Activated CD4-positive, alpha-beta T cell treated with anti-CD3 and anti-CD28 coated beads for 36 hours (primary cell): ENCODE data around the gene EGLN3. TPM values are rescaled to one million over a fixed set of nuclear protein-coding genes. Genes with fewer than 3 reads are reported as not detected.

ENCODE experiments used
- ATAC-seq: fragments of 200-7000 bp; cut with Tn5 transposase; one replicate; pipeline ENCODE4 v1.10.0; 2021; ENCODE audit warnings: mild to moderate bottlenecking, moderate library complexity
- CTCF ChIA-PET: fragments of 350-600 bp; sonication (Branson Sonifier 250); formaldehyde crosslinking; loops from one replicate; lab custom pipeline; 2021; ENCODE audit warnings: antibody characterized with exemption; lab: Charles Lee
- POLR2A ChIA-PET: fragments of 350-600 bp; sonication (Branson Sonifier 250); formaldehyde crosslinking; loops from one replicate; lab custom pipeline; 2021; ENCODE audit warnings: antibody characterized with exemption, inconsistent platforms; lab: Charles Lee
- DNase-seq: peaks from one replicate; pipeline ENCODE4 v3.0.0-alpha.2; 2020
- H3K27ac Mint-ChIP-seq: one replicate; pipeline ENCODE4 v1.8.0; 2021; ENCODE audit warnings: mixed read lengths
- H3K27me3 Mint-ChIP-seq: one replicate; pipeline ENCODE4 v1.8.0; 2021; ENCODE audit warnings: mixed read lengths
- H3K36me3 Mint-ChIP-seq: one replicate; pipeline ENCODE4 v1.8.0; 2021; ENCODE audit warnings: low read depth, mixed read lengths
- H3K4me1 Mint-ChIP-seq: one replicate; pipeline ENCODE4 v1.8.0; 2021; ENCODE audit warnings: mixed read lengths
- H3K4me3 Mint-ChIP-seq: one replicate; pipeline ENCODE4 v1.8.0; 2021; ENCODE audit warnings: mild to moderate bottlenecking, moderate library complexity, mixed read lengths
- H3K9me3 Mint-ChIP-seq: one replicate; pipeline ENCODE4 v1.8.0; 2021; ENCODE audit warnings: low read depth, mixed read lengths
- intact Hi-C, 2 experiments: fragments of 100-400 bp; cut with DNase I in 1 of 2; cut with micrococcal nuclease in 1 of 2; formaldehyde crosslinking; loops; one replicate each; pipeline versions ENCODE4 v1.14.2 to v1.15.1; 2022 to 2024; cut with DNase I, micrococcal nuclease
- total RNA-seq, 2 experiments: library from RNA; stranded (reverse); gene quantifications; one replicate each; pipeline ENCODE4 v1.2.3, GENCODE V29; 2021

EGLN3 gene
- total RNA-seq, 2 experiments from 2014 or later = 3.8 to 3.9 TPM

DNA sequence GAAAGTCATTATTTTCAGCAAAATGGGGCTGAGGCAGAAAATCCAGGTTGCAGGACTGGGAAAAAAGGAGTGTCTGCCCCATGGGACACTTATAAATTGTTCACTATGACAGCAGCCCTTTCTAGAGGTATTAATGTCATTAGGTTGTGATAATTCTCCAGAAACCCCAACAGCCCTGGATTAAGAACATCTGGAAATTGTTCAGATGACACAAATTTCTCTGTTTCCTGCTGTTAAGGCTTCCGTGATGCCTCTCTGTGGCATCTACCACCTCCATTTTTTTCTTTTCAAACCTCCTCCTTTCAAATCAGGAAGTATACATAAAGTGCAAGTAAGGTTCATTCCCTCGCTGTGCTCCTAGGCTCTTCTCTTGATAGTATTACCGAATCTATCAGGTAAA is 25.6 kb downstream of the EGLN3 start:
- POLR2A ChIA-PET = no interaction called here
- intact Hi-C loops = no loop called here
- Mint-ChIP-seq H3K36me3 (no peaks in the 10 kb centered on the region), H3K4me1 (no peaks in the 10 kb centered on the region), H3K27ac (no peak overlapping the region), H3K4me3 (no peak overlapping the region), H3K9me3 (no peaks in the 10 kb centered on the region), H3K27me3 (no peaks in the 10 kb centered on the region)
- CTCF ChIA-PET = no interaction called here
- no peak for DNase-seq
- no peak for ATAC-seq

- Mint-ChIP-seq H3K9me3 (no peaks in the 10 kb centered on the region), H3K27ac (no peak overlapping the region), H3K27me3 (no peaks in the 10 kb centered on the region), H3K4me3 (no peak overlapping the region), H3K36me3 (no peaks in the 10 kb centered on the region), H3K4me1 (no peaks in the 10 kb centered on the region)
- ChIA-PET CTCF (interaction anchor here (0.7 kb wide), 1 partner anchor 118 kb away, joined by 3 read pairs; no protein-coding TSS in a partner anchor), POLR2A (no interaction called here)
- DNase-seq (no peak), ATAC-seq (no peak)
- intact Hi-C loops = no loop called here
Observed at GRCh38 chr14:33924566-33925100, 26.2 kb downstream of the EGLN3 start.

GRCh38 chr14:33922125-33922524 is 28.7 kb downstream of the EGLN3 start:
- ChIA-PET POLR2A (no interaction called here), CTCF (no interaction called here)
- DNase-seq (no peak), ATAC-seq (no peak)
- Mint-ChIP-seq H3K4me3 (no peak overlapping the region), H3K27me3 (no peaks in the 10 kb centered on the region), H3K9me3 (no peaks in the 10 kb centered on the region), H3K4me1 (no peaks in the 10 kb centered on the region), H3K27ac (no peak overlapping the region), H3K36me3 (no peaks in the 10 kb centered on the region)
- intact Hi-C loops = no loop called here

DNA sequence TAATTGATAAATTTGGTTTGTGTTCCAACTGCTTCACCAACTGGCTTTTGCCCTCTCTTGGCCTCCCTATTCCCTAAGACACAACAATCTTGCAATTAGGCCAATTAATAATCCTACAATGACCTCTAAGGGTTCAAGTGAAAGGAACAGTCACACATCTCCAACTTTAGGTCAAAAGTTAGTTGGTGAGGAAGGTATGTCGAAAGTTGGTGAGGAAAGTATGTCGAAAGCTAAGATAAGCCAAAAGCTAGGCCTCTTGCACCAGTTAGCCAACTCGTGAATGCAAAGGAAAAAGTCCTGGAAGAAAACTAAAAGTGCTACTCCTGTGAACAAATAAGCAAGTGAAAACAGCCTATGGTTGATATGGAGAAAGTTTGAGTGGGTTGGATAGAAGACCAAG is 32.6 kb downstream of the EGLN3 start:
- intact Hi-C loops = no loop called here
- ChIA-PET CTCF (no interaction called here), POLR2A (no interaction called here)
- DNase-seq (no peak), ATAC-seq (no peak)
- H3K36me3 Mint-ChIP-seq = no peaks in the 10 kb centered on the region
- no peak overlapping the region for H3K4me3 Mint-ChIP-seq
- H3K9me3 Mint-ChIP-seq = no peaks in the 10 kb centered on the region
- no peaks in the 10 kb centered on the region for H3K27me3 Mint-ChIP-seq
- no peak overlapping the region for H3K27ac Mint-ChIP-seq
- no peaks in the 10 kb centered on the region for H3K4me1 Mint-ChIP-seq

DNA sequence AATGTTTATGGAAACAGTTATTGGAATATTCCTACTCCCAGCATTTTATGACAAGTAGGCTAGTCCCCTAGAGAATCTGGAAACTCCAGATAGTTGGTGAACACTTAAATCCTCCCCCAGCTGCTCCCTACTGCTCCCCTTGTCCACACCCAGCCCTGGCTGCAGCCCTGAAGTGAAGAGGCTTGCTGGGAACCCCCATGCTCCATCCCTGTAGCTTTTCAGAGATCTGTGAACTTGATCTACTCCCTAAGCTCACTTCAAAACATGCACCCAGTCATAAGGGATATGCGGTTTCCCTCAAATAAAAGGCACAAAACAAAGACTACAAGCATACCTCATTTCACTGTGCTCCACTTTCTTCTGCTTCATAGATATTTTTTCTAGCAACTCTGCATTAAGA is 33.2 kb downstream of the EGLN3 start:
- H3K9me3 Mint-ChIP-seq = no peaks in the 10 kb centered on the region
- DNase-seq (no peak), ATAC-seq (no peak)
- ChIA-PET POLR2A (no interaction called here), CTCF (no interaction called here)
- H3K27ac Mint-ChIP-seq = no peak overlapping the region
- no peaks in the 10 kb centered on the region for H3K4me1 Mint-ChIP-seq
- H3K4me3 Mint-ChIP-seq = no peak overlapping the region
- H3K36me3 Mint-ChIP-seq = no peaks in the 10 kb centered on the region
- H3K27me3 Mint-ChIP-seq = no peaks in the 10 kb centered on the region
- intact Hi-C loops = no loop called here

DNA sequence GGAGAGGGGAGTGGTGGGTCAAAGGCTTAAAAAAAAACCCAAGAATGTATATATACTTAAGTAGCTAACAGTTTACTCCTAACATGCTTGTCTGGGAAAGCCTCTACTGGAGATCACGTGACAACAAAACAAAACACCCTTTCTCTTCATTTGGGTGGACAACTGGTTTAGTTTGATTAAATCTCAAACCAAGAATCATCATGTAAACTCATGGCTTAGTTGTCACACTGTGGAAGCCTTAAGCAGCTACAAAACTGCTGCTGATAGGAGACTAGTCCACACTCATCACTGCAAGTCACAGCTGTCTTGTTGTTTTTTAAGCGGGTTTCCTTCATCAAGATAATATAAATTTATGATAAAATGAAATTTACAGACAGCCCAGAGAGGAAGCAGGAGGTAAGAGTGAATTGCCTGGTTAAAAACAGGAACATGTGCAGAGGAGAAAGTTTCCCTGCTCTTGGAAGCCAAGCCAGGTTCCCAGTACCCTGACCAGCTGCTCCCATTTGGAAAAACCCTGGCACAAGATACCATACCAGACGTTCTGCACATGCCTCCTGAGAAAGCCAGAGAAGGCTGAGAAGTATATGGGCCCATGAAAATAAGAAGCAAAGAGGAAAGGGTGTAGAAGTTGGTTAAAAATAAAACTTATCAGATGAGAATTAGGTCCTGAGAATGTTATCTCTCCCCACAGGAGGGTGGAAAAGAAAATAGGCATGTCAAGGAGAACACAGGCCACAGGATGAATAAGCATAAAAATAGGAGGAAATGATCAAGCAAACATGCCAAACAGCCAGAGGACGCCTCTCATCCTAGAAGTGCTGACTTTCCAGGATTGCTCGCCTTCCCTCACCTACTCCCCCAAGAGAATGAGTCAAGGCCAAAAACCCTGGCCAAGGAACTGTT is 34.0 kb downstream of the EGLN3 start:
- intact Hi-C loops = no loop called here
- Mint-ChIP-seq H3K4me1 (no peaks in the 10 kb centered on the region), H3K36me3 (no peaks in the 10 kb centered on the region), H3K27me3 (no peaks in the 10 kb centered on the region), H3K4me3 (no peak overlapping the region), H3K9me3 (no peaks in the 10 kb centered on the region), H3K27ac (no peak overlapping the region)
- ATAC-seq (no peak), DNase-seq (no peak)
- CTCF ChIA-PET = interaction anchor here (0.7 kb wide), 1 partner anchor 315 kb away, joined by 3 read pairs; no protein-coding TSS in a partner anchor
- POLR2A ChIA-PET = interaction anchor here (0.6 kb wide), 1 partner anchor 1202 kb away, joined by 3 read pairs; no protein-coding TSS in a partner anchor

- Mint-ChIP-seq H3K36me3 (no peaks in the 10 kb centered on the region), H3K4me1 (no peaks in the 10 kb centered on the region), H3K27ac (no peak overlapping the region), H3K27me3 (no peaks in the 10 kb centered on the region), H3K9me3 (no peaks in the 10 kb centered on the region), H3K4me3 (no peak overlapping the region)
- intact Hi-C loops = no loop called here
- DNase-seq (no peak), ATAC-seq (no peak)
- POLR2A ChIA-PET = no interaction called here
- CTCF ChIA-PET = no interaction called here
Observed at GRCh38 chr14:33915682-33916081, 35.2 kb downstream of the EGLN3 start.

GRCh38 chr14:33914676-33915516 is 36.0 kb downstream of the EGLN3 start:
- POLR2A ChIA-PET = no interaction called here
- CTCF ChIA-PET = no interaction called here
- intact Hi-C loops = no loop called here
- no peak for DNase-seq
- no peaks in the 10 kb centered on the region for H3K9me3 Mint-ChIP-seq
- H3K4me1 Mint-ChIP-seq = no peaks in the 10 kb centered on the region
- no peaks in the 10 kb centered on the region for H3K27me3 Mint-ChIP-seq
- no peaks in the 10 kb centered on the region for H3K36me3 Mint-ChIP-seq
- no peak for ATAC-seq
- no peak overlapping the region for H3K27ac Mint-ChIP-seq
- no peak overlapping the region for H3K4me3 Mint-ChIP-seq

DNA sequence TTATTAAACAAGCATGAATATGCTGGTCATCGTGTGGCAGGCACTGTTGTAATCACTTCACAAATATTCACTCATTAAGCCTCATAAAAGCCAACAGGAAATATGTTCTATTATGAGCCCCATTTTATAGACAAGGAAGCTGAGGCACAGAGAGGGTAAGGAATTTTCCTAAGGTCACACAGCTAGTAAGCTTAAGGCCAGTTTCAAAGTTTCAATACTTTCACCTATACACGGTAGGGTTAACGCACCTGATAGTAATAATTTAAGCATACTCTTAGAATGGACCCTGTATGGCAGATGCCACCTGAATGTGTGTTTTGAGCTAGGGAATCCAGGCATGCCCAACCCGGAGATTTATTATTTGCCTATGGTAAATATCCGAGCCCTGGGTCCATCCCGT is 39.8 kb downstream of the EGLN3 start:
- H3K36me3 Mint-ChIP-seq = no peaks in the 10 kb centered on the region
- CTCF ChIA-PET = no interaction called here
- no peaks in the 10 kb centered on the region for H3K9me3 Mint-ChIP-seq
- H3K4me3 Mint-ChIP-seq = no peak overlapping the region
- ATAC-seq (no peak), DNase-seq (no peak)
- POLR2A ChIA-PET = no interaction called here
- H3K4me1 Mint-ChIP-seq = no peaks in the 10 kb centered on the region
- intact Hi-C loops = no loop called here
- no peaks in the 10 kb centered on the region for H3K27me3 Mint-ChIP-seq
- H3K27ac Mint-ChIP-seq = no peak overlapping the region

DNA sequence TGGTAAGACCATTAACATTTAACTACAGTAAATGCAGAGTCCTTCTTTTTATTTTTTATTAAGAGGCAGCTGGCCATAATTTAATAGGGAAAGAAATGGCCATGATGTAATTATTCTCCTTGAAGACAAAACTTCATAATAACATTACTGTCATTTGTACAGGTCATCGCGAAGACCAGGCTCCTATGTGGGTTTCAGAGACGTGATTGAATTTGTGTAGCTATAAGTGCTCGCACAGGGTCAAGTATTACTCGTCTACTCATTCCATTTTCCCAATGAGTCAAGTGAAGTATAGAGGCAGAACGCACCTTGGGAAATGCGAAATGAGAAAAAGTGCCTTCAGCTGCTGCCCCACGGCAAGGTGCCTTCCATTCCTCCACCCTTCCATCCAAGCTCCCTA is 40.4 kb downstream of the EGLN3 start:
- ATAC-seq (no peak), DNase-seq (no peak)
- intact Hi-C loops = no loop called here
- Mint-ChIP-seq H3K4me1 (no peaks in the 10 kb centered on the region), H3K27me3 (no peaks in the 10 kb centered on the region), H3K9me3 (no peaks in the 10 kb centered on the region), H3K36me3 (no peaks in the 10 kb centered on the region), H3K27ac (no peak overlapping the region), H3K4me3 (no peak overlapping the region)
- ChIA-PET POLR2A (no interaction called here), CTCF (interaction anchor here (1.0 to 1.3 kb wide), 2 partner anchors 10 to 62 kb away, joined by 3 read pairs; no protein-coding TSS in a partner anchor)

DNA sequence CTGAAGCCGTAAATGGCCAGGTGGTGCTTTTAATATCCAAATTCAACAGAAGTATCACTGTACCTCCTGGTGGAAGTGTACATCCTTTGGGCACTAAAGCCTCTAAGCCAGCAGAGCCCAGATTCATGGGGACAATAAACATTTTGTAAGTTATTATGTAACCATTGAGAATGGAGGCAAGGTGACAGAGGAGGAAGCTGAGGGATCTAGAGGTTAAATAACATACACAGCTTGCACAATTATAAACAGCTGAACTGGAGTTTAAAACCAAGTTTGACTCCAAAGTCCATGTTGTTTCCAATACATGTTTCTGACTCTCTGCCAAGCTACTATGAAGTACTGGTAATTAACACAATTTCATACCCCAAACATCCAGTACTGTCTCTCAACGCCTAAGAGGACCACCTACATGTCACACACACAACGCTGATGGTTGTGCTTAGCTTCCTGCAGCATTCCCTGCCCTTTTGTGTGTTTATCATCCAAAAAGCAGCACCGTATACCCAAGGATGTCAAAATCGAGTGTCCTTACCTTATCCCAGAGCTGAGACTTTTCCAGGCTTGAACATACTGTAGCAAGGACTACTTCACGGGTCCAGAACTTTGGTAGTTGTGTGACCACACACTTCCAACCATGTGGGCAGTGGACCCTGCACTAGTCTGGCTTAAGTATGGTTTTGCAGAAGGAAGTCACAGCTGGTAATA is 41.3 kb downstream of the EGLN3 start:
- Mint-ChIP-seq H3K9me3 (no peaks in the 10 kb centered on the region), H3K4me3 (no peak overlapping the region), H3K4me1 (no peaks in the 10 kb centered on the region), H3K36me3 (no peaks in the 10 kb centered on the region), H3K27me3 (no peaks in the 10 kb centered on the region), H3K27ac (no peak overlapping the region)
- DNase-seq (no peak), ATAC-seq (no peak)
- CTCF ChIA-PET = interaction anchor here (1.0 to 1.3 kb wide), 2 partner anchors 9 to 61 kb away, joined by 3 read pairs; no protein-coding TSS in a partner anchor
- intact Hi-C loops = no loop called here
- POLR2A ChIA-PET = no interaction called here
